H1 (cell line): Measurements from ENCODE around the gene DOK6. TPM values are rescaled to one million over a fixed set of nuclear protein-coding genes. Genes with fewer than 3 reads are reported as not detected.

Source experiments
- CTCF ChIA-PET: fragments of 300-600 bp; sonication (Branson Sonifier 250); formaldehyde crosslinking; loops from one replicate; lab custom pipeline; 2021; ENCODE audit not compliant: partially characterized antibody; lab: Charles Lee
- POLR2A ChIA-PET: fragments of 300-600 bp; sonication (Branson Sonifier 250); formaldehyde crosslinking; loops from one replicate; lab custom pipeline; 2021; ENCODE audit warnings: inconsistent platforms; ENCODE audit not compliant: partially characterized antibody; lab: Charles Lee
- DNase-seq, 2 experiments: peaks; one replicate each; pipeline versions ENCODE4 v3.0.0 to v3.0.0-alpha.2; 2010 to 2022; ENCODE audit warnings: low spot score in 2 of 2, low read depth in 1 of 2, mixed read lengths in 1 of 2
- FAIRE-seq: peaks from 2 replicates; lab custom pipeline; 2011; peaks lifted over from hg19 to GRCh38; lab: Jason Lieb, UNC
- H2AFZ ChIP-seq: 2 replicates; pipeline ENCODE4 v1.8.1; 2012; ENCODE audit warnings: low read length, inconsistent platforms
- H2AK5ac ChIP-seq: 2 replicates; pipeline ENCODE4 v1.6.1; 2013; ENCODE audit warnings: low read depth, low read length
- H2BK120ac ChIP-seq: replicated peaks from 2 replicates; pipeline ENCODE3; 2013; ENCODE audit warnings: low read depth, low read length, inconsistent platforms
- H2BK12ac ChIP-seq: 2 replicates; pipeline ENCODE4 v1.6.1; 2013; ENCODE audit warnings: low read depth, low read length
- H2BK15ac ChIP-seq: 2 replicates; pipeline ENCODE4 v1.6.1; 2013; ENCODE audit warnings: low read length
- H2BK20ac ChIP-seq: 2 replicates; pipeline ENCODE4 v1.6.1; 2013; ENCODE audit warnings: low read length
- H2BK5ac ChIP-seq: 2 replicates; pipeline ENCODE4 v1.6.1; 2013; ENCODE audit warnings: low read depth, low read length
- H3K14ac ChIP-seq: 2 replicates; pipeline ENCODE4 v1.6.1; 2013; ENCODE audit warnings: inconsistent platforms; ENCODE audit not compliant: insufficient read length
- H3K18ac ChIP-seq: 2 replicates; pipeline ENCODE4 v1.6.1; 2013; ENCODE audit warnings: low read length; ENCODE audit errors: extremely low read depth
- H3K23ac ChIP-seq: 2 replicates; pipeline ENCODE4 v1.6.1; 2013; ENCODE audit warnings: inconsistent platforms; ENCODE audit not compliant: insufficient read length
- H3K23me2 ChIP-seq: 2 replicates; pipeline ENCODE4 v1.6.1; 2013; ENCODE audit warnings: low read depth, low read length
- H3K27ac ChIP-seq: 2 replicates; pipeline ENCODE4 v1.6.1; 2011; ENCODE audit warnings: low read depth, low read length, inconsistent platforms
- H3K27me3 ChIP-seq, 4 experiments: replicated peaks in 1 of 4; 1 replicate in 1 of 4; 2 replicates in 3 of 4; pipeline versions ENCODE4 v1.6.1 to v1.8.1; 2011 to 2013; ENCODE audit warnings: low read length in 3 of 4, mild to moderate bottlenecking in 3 of 4, inconsistent platforms in 2 of 4, mixed read lengths in 2 of 4, moderate library complexity in 1 of 4; ENCODE audit not compliant: control insufficient read depth in 3 of 4, insufficient read depth in 3 of 4; ENCODE audit errors: extremely low read depth in 1 of 4
- H3K36me3 ChIP-seq, 4 experiments: 2 replicates each; pipeline versions ENCODE4 v1.6.1 to v1.8.1; 2011 to 2013; ENCODE audit warnings: mild to moderate bottlenecking in 4 of 4, low read length in 3 of 4, moderate library complexity in 2 of 4, control low read depth in 1 of 4, inconsistent platforms in 1 of 4; ENCODE audit not compliant: insufficient read depth in 4 of 4, control insufficient read depth in 2 of 4
- H3K4ac ChIP-seq: replicated peaks from 2 replicates; pipeline ENCODE3; 2013; ENCODE audit warnings: low read length, low read depth, mixed read lengths, inconsistent platforms; ENCODE audit not compliant: insufficient read length
- H3K4me1 ChIP-seq, 4 experiments: replicated peaks in 1 of 4; 1 replicate in 1 of 4; 2 replicates in 3 of 4; pipeline versions ENCODE4 v1.6.1 to v1.8.1; 2011 to 2013; ENCODE audit warnings: low read length in 3 of 4, inconsistent platforms in 2 of 4, mixed read lengths in 1 of 4; ENCODE audit not compliant: insufficient read depth in 4 of 4, control insufficient read depth in 3 of 4
- H3K4me2 ChIP-seq, 2 experiments: 2 replicates each; pipeline versions ENCODE4 v1.6.1 to v1.8.1; 2011 to 2013; ENCODE audit warnings: low read depth in 2 of 2, low read length in 2 of 2, control low read depth in 1 of 2, inconsistent platforms in 1 of 2, mild to moderate bottlenecking in 1 of 2; ENCODE audit not compliant: insufficient read depth in 1 of 2
- H3K4me3 ChIP-seq, 4 experiments: fragments of 200-600, 300-600 bp in 1 of 4; sonication (generic), shearing (Covaris generic), sonication (Bioruptor Twin) in 1 of 4; 2 replicates each; pipeline versions ENCODE4 v1.5.1 to v1.8.1; 2011 to 2016; ENCODE audit warnings: low read length in 4 of 4, low read depth in 3 of 4, control low read depth in 2 of 4, inconsistent platforms in 2 of 4, mild to moderate bottlenecking in 2 of 4, mixed read lengths in 1 of 4, moderate library complexity in 1 of 4; ENCODE audit not compliant: insufficient read depth in 2 of 4; ENCODE audit errors: extremely low read depth in 1 of 4
- H3K56ac ChIP-seq: replicated peaks from 2 replicates; pipeline ENCODE3; 2013; ENCODE audit warnings: low read depth, mild to moderate bottlenecking, mixed read lengths, low read length, inconsistent platforms; ENCODE audit not compliant: insufficient read length
- H3K79me1 ChIP-seq: 2 replicates; pipeline ENCODE4 v1.6.1; 2013; ENCODE audit warnings: low read depth, low read length, control low read depth
- H3K79me2 ChIP-seq, 2 experiments: 2 replicates each; pipeline versions ENCODE4 v1.6.1 to v1.8.1; 2012 to 2013; ENCODE audit warnings: low read length in 2 of 2, mild to moderate bottlenecking in 2 of 2, inconsistent platforms in 1 of 2; ENCODE audit not compliant: insufficient read depth in 2 of 2, control insufficient read depth in 1 of 2
- H3K9ac ChIP-seq, 4 experiments: replicated peaks in 1 of 4; 1 replicate in 1 of 4; 2 replicates in 3 of 4; pipeline versions ENCODE4 v1.6.1 to v1.8.1; 2011 to 2013; ENCODE audit warnings: low read depth in 3 of 4, low read length in 3 of 4, control low read depth in 2 of 4, mild to moderate bottlenecking in 2 of 4, moderate library complexity in 2 of 4, inconsistent platforms in 1 of 4; ENCODE audit errors: extremely low read depth in 1 of 4
- H3K9me3 ChIP-seq, 2 experiments: 2 replicates each; pipeline versions ENCODE4 v1.6.1 to v1.8.1; 2012 to 2013; ENCODE audit warnings: mild to moderate bottlenecking in 2 of 2, moderate library complexity in 2 of 2, control low read depth in 1 of 2, inconsistent platforms in 1 of 2, low read depth in 1 of 2, low read length in 1 of 2, mixed read lengths in 1 of 2; ENCODE audit not compliant: insufficient read depth in 2 of 2
- H4K20me1 ChIP-seq, 2 experiments: replicated peaks in 1 of 2; 2 replicates each; pipeline versions ENCODE3 to v1.8.1; 2011 to 2013; ENCODE audit warnings: inconsistent platforms in 2 of 2, low read length in 2 of 2, mild to moderate bottlenecking in 1 of 2; ENCODE audit not compliant: insufficient read depth in 2 of 2, control insufficient read depth in 1 of 2
- H4K5ac ChIP-seq: 2 replicates; pipeline ENCODE4 v1.6.1; 2013; ENCODE audit warnings: low read length, low read depth, mixed read lengths, inconsistent platforms; ENCODE audit not compliant: insufficient read length
- H4K8ac ChIP-seq: 2 replicates; pipeline ENCODE4 v1.8.0; 2013; ENCODE audit warnings: mild to moderate bottlenecking, moderate library complexity, low read length, inconsistent platforms; ENCODE audit not compliant: insufficient read depth; ENCODE audit errors: extremely low read depth
- H4K91ac ChIP-seq: replicated peaks from 2 replicates; pipeline ENCODE3; 2013; ENCODE audit warnings: low read length, mixed read lengths, inconsistent platforms; ENCODE audit not compliant: insufficient read length
- CREB1 ChIP-seq: IDR thresholded peaks from 2 replicates; pipeline ENCODE4 v1.6.1; 2012; ENCODE audit warnings: inconsistent platforms
- EP300 ChIP-seq, 2 experiments: IDR thresholded peaks; 1 replicate in 1 of 2; 2 replicates in 1 of 2; pipeline ENCODE4 v1.6.1; 2011 to 2012; ENCODE audit warnings: low read depth in 2 of 2, low read length in 2 of 2, mild to moderate bottlenecking in 2 of 2, borderline replicate concordance in 1 of 2, inconsistent platforms in 1 of 2, moderate library complexity in 1 of 2
- GABPA ChIP-seq: IDR thresholded peaks from 2 replicates; pipeline ENCODE4 v1.6.1; 2011; ENCODE audit warnings: mild to moderate bottlenecking, low read length, moderate library complexity, borderline replicate concordance; ENCODE audit not compliant: insufficient read depth
- HDAC6 ChIP-seq: IDR thresholded peaks from one replicate; pipeline ENCODE4 v1.7.1; 2012; ENCODE audit warnings: low read depth, mild to moderate bottlenecking, inconsistent platforms, low read length, moderate library complexity
- JUN ChIP-seq: IDR thresholded peaks from 2 replicates; pipeline ENCODE4 v1.6.1; 2011; ENCODE audit warnings: low read depth, mild to moderate bottlenecking, improper control_type of control experiment, low read length
- KDM4A ChIP-seq: IDR thresholded peaks from one replicate; pipeline ENCODE4 v1.7.1; 2012; ENCODE audit warnings: low read depth, mild to moderate bottlenecking, moderate library complexity, low read length, inconsistent platforms; ENCODE audit not compliant: severe bottlenecking
- KDM5A ChIP-seq: fragments of 200-600 bp; IDR thresholded peaks from 2 replicates; pipeline ENCODE4 v1.7.1; 2012; ENCODE audit warnings: mild to moderate bottlenecking, low read length, inconsistent platforms, mixed read lengths
- RAD21 ChIP-seq, 2 experiments: IDR thresholded peaks in 1 of 2; conservative IDR thresholded peaks in 1 of 2; 2 replicates each; pipeline ENCODE4 v1.6.1; 2011; ENCODE audit warnings: low read depth in 2 of 2, low read length in 2 of 2, improper control_type of control experiment in 1 of 2, inconsistent platforms in 1 of 2, mild to moderate bottlenecking in 1 of 2, moderate library complexity in 1 of 2
- RFX5 ChIP-seq: IDR thresholded peaks from 2 replicates; pipeline ENCODE4 v1.6.1; 2011; ENCODE audit warnings: low read depth, low read length, improper control_type of control experiment, borderline replicate concordance
- SAP30 ChIP-seq: fragments of 300-600 bp; sonication (generic); IDR thresholded peaks from 2 replicates; pipeline ENCODE4 v1.7.1; 2012; ENCODE audit warnings: low read length, moderate library complexity, mild to moderate bottlenecking, inconsistent platforms; ENCODE audit not compliant: insufficient read depth, insufficient replicate concordance
- SRF ChIP-seq: IDR thresholded peaks from 2 replicates; pipeline ENCODE4 v1.6.1; 2011; ENCODE audit warnings: mild to moderate bottlenecking, low read depth, low read length, moderate library complexity
- TAF7 ChIP-seq: optimal IDR thresholded peaks from 2 replicates; pipeline ENCODE3; 2011; ENCODE audit warnings: low read depth, mild to moderate bottlenecking, inconsistent platforms, low read length, moderate library complexity, borderline replicate concordance
- TBP ChIP-seq: IDR thresholded peaks from 2 replicates; pipeline ENCODE4 v1.6.1; 2011; ENCODE audit warnings: low read depth, low read length, improper control_type of control experiment
- TCF12 ChIP-seq: IDR thresholded peaks from 2 replicates; pipeline ENCODE4 v1.6.1; 2011; ENCODE audit warnings: low read depth, mild to moderate bottlenecking, low read length
- WGBS, 2 experiments: shearing (Covaris generic) in 1 of 2; methylation state at CpG; one replicate each; pipeline versions ENCODE4 v1.1.6 to v1.1.7; 2013 to 2015; ENCODE audit warnings: low lambda C conversion rate in 2 of 2, mixed read lengths in 2 of 2, inconsistent platforms in 1 of 2, low coverage in 1 of 2, missing lambda C conversion rate in 1 of 2; ENCODE audit not compliant: insufficient replicate concordance in 2 of 2, insufficient coverage in 1 of 2, insufficient read length in 1 of 2; ENCODE audit errors: extremely low coverage in 1 of 2, missing lambda C conversion rate in 1 of 2; 5-methylcytosine and 5-hydroxymethylcytosine counted together
- polyA plus RNA-seq, 7 experiments: library from polyadenylated mRNA; depleted of rRNA in 3 of 7; stranded (reverse) in 5 of 7; unstranded in 2 of 7; fragments of >200 nt in 5 of 7; fragments of 200-250 nt in 2 of 7; gene quantifications; 1 replicate in 5 of 7; 2 replicates in 1 of 7; 4 replicates in 1 of 7; pipeline versions ENCODE4 v1.2.1 to v1.2.3, GENCODE V29; 2011 to 2013; ENCODE audit warnings: missing spikeins in 2 of 7, mixed read lengths in 2 of 7
- total RNA-seq: library from RNA; stranded (reverse); fragmentation: NEBNext Ultra II Directional; extraction: Animal tissue kit (Norgen Biotek cat#: 25700); gene quantifications from 2 replicates; pipeline ENCODE4 v1.2.1, GENCODE V29; 2021

DOK6 gene
- total and polyA plus RNA-seq, 2 of the 8 experiments (the other 6 are each of a cell fraction or from before 2014, with no cell fraction given): 0.33 to 0.50 TPM

- H4K8ac ChIP-seq: no peak overlapping the region
- no peak overlapping the region for H3K14ac ChIP-seq
- no peak overlapping the region for H2AFZ ChIP-seq
- no peak overlapping the region for H3K9ac ChIP-seq
- H3K79me1 ChIP-seq: no peaks in the 10 kb centered on the region
- no peak overlapping the region for H3K18ac ChIP-seq
- no peaks in the 10 kb centered on the region for H4K20me1 ChIP-seq
- no peak overlapping the region for H3K4ac ChIP-seq
- H2BK120ac ChIP-seq: no peak overlapping the region
- no peak for DNase-seq
- H2AK5ac ChIP-seq: no peak overlapping the region
- no peak overlapping the region for H4K91ac ChIP-seq
- H3K23me2 ChIP-seq: no peaks in the 10 kb centered on the region
- H2BK12ac ChIP-seq: no peak overlapping the region
- H2BK5ac ChIP-seq: no peak overlapping the region
- 92% methylated on average over 4 of the region's 4 CpGs; no CpG with 5 or more reads in 1 of the 2 experiments for WGBS, 2 experiments
- no peak for FAIRE-seq
- H2BK20ac ChIP-seq: no peak overlapping the region
- ChIA-PET POLR2A (no interaction called here), CTCF (interaction anchor here (1.0 to 1.1 kb wide), 4 partner anchors 12 to 123 kb away, joined by 3 to 4 read pairs (median 3); no protein-coding TSS in a partner anchor)
- H3K4me3 ChIP-seq: no peak overlapping the region
- no peaks in the 10 kb centered on the region for H3K27me3 ChIP-seq
- H3K27ac ChIP-seq: no peak overlapping the region
- H2BK15ac ChIP-seq: no peak overlapping the region
- no peak overlapping the region for H3K23ac ChIP-seq
- H3K4me2 ChIP-seq: no peak overlapping the region
- no peaks in the 10 kb centered on the region for H3K9me3 ChIP-seq
- no peaks in the 10 kb centered on the region for H3K79me2 ChIP-seq
- H3K4me1 ChIP-seq: peaks cover 0 to 5% (median 0%) of the 10 kb centered on the region in 4 experiments; a peak in 1 of 7 replicates
- H3K56ac ChIP-seq: no peak overlapping the region
- H3K36me3 ChIP-seq: no peaks in the 10 kb centered on the region
- H4K5ac ChIP-seq: no peak overlapping the region
- TF ChIP-seq TBP: no peak
- TF ChIP-seq KDM4A: no peak
- TF ChIP-seq TAF7: no peak
- TF ChIP-seq KDM5A: no peak
- no peak for TF ChIP-seq RAD21 (IDR thresholded peaks at IDR 0.05 in 1 of 2, conservative IDR thresholded peaks at IDR 0.05 in 1 of 2; ENCODE audit: low read depth in 2 of 2, low read length in 2 of 2)
- TF ChIP-seq RFX5: no peak
- TF ChIP-seq EP300 (IDR thresholded peaks at IDR 0.05; ENCODE audit: borderline replicate concordance in 1 of 2, low read depth in 2 of 2, low read length in 2 of 2): no peak
- TF ChIP-seq JUN: no peak
- no peak for TF ChIP-seq TCF12
- no peak for TF ChIP-seq SRF
- TF ChIP-seq HDAC6: no peak
- TF ChIP-seq SAP30: no peak
- no peak for TF ChIP-seq CREB1
- no peak for TF ChIP-seq GABPA
Measured at GRCh38 chr18:69872661-69873060, 472.0 kb downstream of the DOK6 start.
